Nephron progenitor cell (in vitro differentiated cells): ENCODE measurements around the gene KHDRBS2.

Experiments
- DNase-seq: peaks from one replicate; pipeline ENCODE4 v3.0.0; 2021
- H3K27ac Mint-ChIP-seq: 2 replicates; pipeline ENCODE4 v1.8.0; 2021; ENCODE audit warnings: mild to moderate bottlenecking, moderate library complexity, mixed read lengths
- H3K27me3 Mint-ChIP-seq: 2 replicates; pipeline ENCODE4 v1.8.0; 2021; ENCODE audit warnings: mild to moderate bottlenecking, low read depth, mixed read lengths; ENCODE audit not compliant: poor library complexity
- H3K36me3 Mint-ChIP-seq: 2 replicates; pipeline ENCODE4 v1.8.0; 2021; ENCODE audit warnings: low read depth, mixed read lengths
- H3K4me1 Mint-ChIP-seq: 2 replicates; pipeline ENCODE4 v1.8.0; 2021; ENCODE audit warnings: mixed read lengths
- H3K4me3 Mint-ChIP-seq: 2 replicates; pipeline ENCODE4 v1.8.0; 2021; ENCODE audit warnings: mild to moderate bottlenecking, moderate library complexity, mixed read lengths
- H3K9me3 Mint-ChIP-seq: 2 replicates; pipeline ENCODE4 v1.8.0; 2021; ENCODE audit warnings: mild to moderate bottlenecking, moderate library complexity, mixed read lengths
- CTCF ChIP-seq: fragments of 200-600 bp; sonication (generic); IDR thresholded peaks from 2 replicates; pipeline ENCODE4 v1.5.0; 2021; ENCODE audit warnings: antibody characterized with exemption

KHDRBS2 gene

GRCh38 chr6:62090442-62091229 is 195.4 kb downstream of the KHDRBS2 start:
- Mint-ChIP-seq H3K36me3 (no peaks in the 10 kb centered on the region), H3K27me3 (no peaks in the 10 kb centered on the region), H3K27ac (no peak overlapping the region), H3K9me3 (no peaks in the 10 kb centered on the region), H3K4me1 (no peaks in the 10 kb centered on the region), H3K4me3 (no peak overlapping the region)
- no peak for DNase-seq
- TF ChIP-seq CTCF, result no peak

- no peak overlapping the region for H3K4me3 Mint-ChIP-seq
- H3K27me3 Mint-ChIP-seq, result no peaks in the 10 kb centered on the region
- no peaks in the 10 kb centered on the region for H3K9me3 Mint-ChIP-seq
Measured at GRCh38 chr6:62089781-62090180, 196.2 kb downstream of the KHDRBS2 start.

GRCh38 chr6:62086047-62086446 is 200.0 kb downstream of the KHDRBS2 start:
- DNase-seq, result no peak
- Mint-ChIP-seq H3K36me3 (no peaks in the 10 kb centered on the region), H3K27ac (no peak overlapping the region), H3K4me1 (no peaks in the 10 kb centered on the region), H3K4me3 (no peak overlapping the region), H3K27me3 (no peaks in the 10 kb centered on the region), H3K9me3 (no peaks in the 10 kb centered on the region)
- TF ChIP-seq CTCF, result no peak

More at GRCh38 chr6:62089781-62090180, 196.2 kb downstream of the KHDRBS2 start:
- Mint-ChIP-seq H3K4me1 (no peaks in the 10 kb centered on the region), H3K27ac (no peak overlapping the region), H3K36me3 (no peaks in the 10 kb centered on the region)
- no peak for TF ChIP-seq CTCF
- DNase-seq, result no peak

- Mint-ChIP-seq H3K4me1 (no peaks in the 10 kb centered on the region), H3K36me3 (no peaks in the 10 kb centered on the region), H3K4me3 (no peak overlapping the region), H3K27me3 (no peaks in the 10 kb centered on the region), H3K27ac (no peak overlapping the region), H3K9me3 (peaks cover 12% of the 10 kb centered on the region)
- TF ChIP-seq CTCF, result no peak
- no peak for DNase-seq
Measured at GRCh38 chr6:62075869-62076268, 210.2 kb downstream of the KHDRBS2 start.

- peaks cover 6% of the 10 kb centered on the region for H3K9me3 Mint-ChIP-seq
- TF ChIP-seq CTCF, result no peak
- no peaks in the 10 kb centered on the region for H3K4me1 Mint-ChIP-seq
- no peaks in the 10 kb centered on the region for H3K27me3 Mint-ChIP-seq
- H3K4me3 Mint-ChIP-seq, result no peak overlapping the region
- no peak for DNase-seq
- H3K27ac Mint-ChIP-seq, result no peak overlapping the region
- H3K36me3 Mint-ChIP-seq, result no peaks in the 10 kb centered on the region
Measured at GRCh38 chr6:62059901-62060300, 226.1 kb downstream of the KHDRBS2 start.

GRCh38 chr6:62057300-62057699 is 228.7 kb downstream of the KHDRBS2 start:
- H3K4me3 Mint-ChIP-seq, result no peak overlapping the region
- H3K36me3 Mint-ChIP-seq, result no peaks in the 10 kb centered on the region
- TF ChIP-seq CTCF, result no peak
- no peak overlapping the region for H3K27ac Mint-ChIP-seq
- no peak for DNase-seq
- no peaks in the 10 kb centered on the region for H3K4me1 Mint-ChIP-seq
- peaks cover 6% of the 10 kb centered on the region for H3K9me3 Mint-ChIP-seq
- no peaks in the 10 kb centered on the region for H3K27me3 Mint-ChIP-seq
